SK-N-SH (cell line): Measurements from ENCODE around the gene POP4. TPM values are rescaled to one million over a fixed set of nuclear protein-coding genes. Genes with fewer than 3 reads are reported as not detected.

ENCODE experiments used
- CTCF ChIA-PET: fragments of 300-600, 350-600 bp; formaldehyde crosslinking; extraction: SDS; loops from one replicate; lab custom pipeline; 2021; lab: Yijun Ruan, JAX
- POLR2A ChIA-PET: fragments of 350-600 bp; sonication (Branson Sonifier 250); formaldehyde crosslinking; extraction: SDS; loops from one replicate; lab custom pipeline; 2020; ENCODE audit warnings: antibody characterized with exemption, inconsistent platforms; lab: Yijun Ruan, JAX
- DNase-seq: peaks from one replicate; pipeline ENCODE4 v3.0.0; 2012
- H2AFZ ChIP-seq: fragments of 200-600 bp; sonication (generic); 2 replicates; pipeline ENCODE4 v1.8.1; 2016; ENCODE audit warnings: antibody characterized with exemption, mild to moderate bottlenecking, low read depth
- H3F3A ChIP-seq: fragments of 200-600 bp; sonication (generic); replicated peaks from 2 replicates; pipeline ENCODE3; 2016; ENCODE audit warnings: antibody characterized with exemption, mild to moderate bottlenecking; ENCODE audit not compliant: insufficient read depth
- H3K27ac ChIP-seq, 2 experiments: fragments of 200-500 bp in 1 of 2; fragments of 200-600 bp in 1 of 2; sonication (Bioruptor generic) in 1 of 2; sonication (generic), shearing (Covaris generic) in 1 of 2; 2 replicates each; pipeline versions ENCODE4 v1.5.1 to v1.6.1; 2014 to 2016; ENCODE audit warnings: low read depth in 2 of 2, inconsistent platforms in 1 of 2, low read length in 1 of 2, mild to moderate bottlenecking in 1 of 2, mixed read lengths in 1 of 2
- H3K27me3 ChIP-seq: fragments of 200-600 bp; sonication (generic), shearing (Covaris generic); 2 replicates; pipeline ENCODE4 v1.6.1; 2016; ENCODE audit warnings: mixed run types; ENCODE audit not compliant: insufficient read depth
- H3K36me3 ChIP-seq, 2 experiments: fragments of 200-500 bp in 1 of 2; fragments of 200-600 bp in 1 of 2; sonication (Bioruptor generic) in 1 of 2; sonication (generic) in 1 of 2; replicated peaks in 1 of 2; 2 replicates each; pipeline versions ENCODE3 to v1.5.1; 2014 to 2016; ENCODE audit warnings: low read length in 1 of 2, mild to moderate bottlenecking in 1 of 2; ENCODE audit not compliant: insufficient read depth in 2 of 2, control insufficient read depth in 1 of 2
- H3K4me1 ChIP-seq, 2 experiments: fragments of 200-500 bp in 1 of 2; fragments of 200-600 bp in 1 of 2; sonication (Bioruptor generic) in 1 of 2; sonication (generic), shearing (Covaris generic) in 1 of 2; 2 replicates each; pipeline versions ENCODE4 v1.5.1 to v1.6.1; 2014 to 2016; ENCODE audit warnings: low read depth in 1 of 2, low read length in 1 of 2, mixed run types in 1 of 2; ENCODE audit not compliant: insufficient read depth in 2 of 2, control insufficient read depth in 1 of 2
- H3K4me2 ChIP-seq: fragments of 200-600 bp; sonication (generic), shearing (Covaris generic); 2 replicates; pipeline ENCODE4 v1.6.1; 2017; ENCODE audit warnings: mixed run types
- H3K4me3 ChIP-seq, 2 experiments: fragments of 200-500 bp in 1 of 2; fragments of 200-600 bp in 1 of 2; sonication (Bioruptor generic) in 1 of 2; sonication (generic), shearing (Covaris generic) in 1 of 2; 2 replicates each; pipeline versions ENCODE4 v1.5.1 to v1.8.1; 2014 to 2016; ENCODE audit warnings: low read depth in 2 of 2, inconsistent platforms in 1 of 2, low read length in 1 of 2, mild to moderate bottlenecking in 1 of 2, mixed read lengths in 1 of 2, moderate library complexity in 1 of 2
- H3K79me2 ChIP-seq: fragments of 200-600 bp; sonication (generic); 2 replicates; pipeline ENCODE4 v1.8.1; 2017; ENCODE audit warnings: mild to moderate bottlenecking; ENCODE audit not compliant: insufficient read depth
- H3K9ac ChIP-seq: fragments of 200-600 bp; sonication (generic); 2 replicates; pipeline ENCODE4 v1.6.1; 2017; ENCODE audit warnings: mixed run types
- H3K9me2 ChIP-seq: fragments of 200-600 bp; sonication (generic); 2 replicates; pipeline ENCODE4 v1.6.1; 2017; ENCODE audit warnings: mixed run types
- H3K9me3 ChIP-seq: fragments of 200-600 bp; sonication (generic); 2 replicates; pipeline ENCODE4 v1.6.1; 2017; ENCODE audit warnings: mixed run types, mild to moderate bottlenecking, moderate library complexity
- H4K20me1 ChIP-seq: fragments of 200-600 bp; sonication (generic); 2 replicates; pipeline ENCODE4 v1.6.1; 2017; ENCODE audit warnings: mild to moderate bottlenecking, mixed run types; ENCODE audit not compliant: insufficient read depth
- CHD2 ChIP-seq: fragments of 150-350 bp; IDR thresholded peaks from 2 replicates; pipeline ENCODE4 v1.6.1; 2018; ENCODE audit warnings: low read length; ENCODE audit not compliant: partially characterized antibody
- CTCF ChIP-seq: fragments of 200-600 bp; sonication (generic); IDR thresholded peaks from 2 replicates; pipeline ENCODE4 v1.6.1; 2017; ENCODE audit warnings: antibody characterized with exemption, mild to moderate bottlenecking, moderate library complexity
- EP300 ChIP-seq, 2 experiments: IDR thresholded peaks; 2 replicates each; pipeline versions ENCODE4 v1.4.0 to v1.6.1; 2012; ENCODE audit warnings: borderline replicate concordance in 1 of 2, low read depth in 1 of 2, low read length in 1 of 2
- EZH2phosphoT487 ChIP-seq: fragments of 200-600 bp; sonication (generic); IDR thresholded peaks from 2 replicates; pipeline ENCODE4 v1.6.1; 2017; ENCODE audit warnings: low read depth, mixed run types, mild to moderate bottlenecking, antibody characterized with exemption, moderate library complexity, borderline replicate concordance
- FOSL2 ChIP-seq: IDR thresholded peaks from 2 replicates; pipeline ENCODE4 v1.4.0; 2012; ENCODE audit warnings: low read depth, mild to moderate bottlenecking, moderate library complexity, borderline replicate concordance
- FOXM1 ChIP-seq: IDR thresholded peaks from 2 replicates; pipeline ENCODE4 v1.4.0; 2012; ENCODE audit warnings: low read depth, mild to moderate bottlenecking
- GABPA ChIP-seq: IDR thresholded peaks from 2 replicates; pipeline ENCODE4 v1.4.0; 2012; ENCODE audit warnings: low read depth, mild to moderate bottlenecking
- JUND ChIP-seq: IDR thresholded peaks from 2 replicates; pipeline ENCODE4 v1.4.0; 2012
- MAX ChIP-seq: IDR thresholded peaks from 2 replicates; pipeline ENCODE4 v1.4.0; 2012; ENCODE audit warnings: low read depth
- MEF2A ChIP-seq: IDR thresholded peaks from 2 replicates; pipeline ENCODE4 v1.4.0; 2012; ENCODE audit warnings: low read depth, borderline replicate concordance
- NFIC ChIP-seq: IDR thresholded peaks from 2 replicates; pipeline ENCODE4 v1.4.0; 2012; ENCODE audit warnings: borderline replicate concordance
- PBX3 ChIP-seq: IDR thresholded peaks from 2 replicates; pipeline ENCODE4; 2012
- RFX5 ChIP-seq: IDR thresholded peaks from 2 replicates; pipeline ENCODE4 v1.6.1; 2012; ENCODE audit warnings: mild to moderate bottlenecking, improper control_type of control experiment, low read length
- SIN3A ChIP-seq: IDR thresholded peaks from 2 replicates; pipeline ENCODE4 v1.6.1; 2012; ENCODE audit warnings: low read depth, mild to moderate bottlenecking, low read length, moderate library complexity, borderline replicate concordance
- SMC3 ChIP-seq: IDR thresholded peaks from 2 replicates; pipeline ENCODE4 v1.6.1; 2012; ENCODE audit warnings: low read depth, low read length, improper control_type of control experiment
- TAF1 ChIP-seq: IDR thresholded peaks from 2 replicates; pipeline ENCODE4 v1.6.1; 2012; ENCODE audit warnings: low read depth, mild to moderate bottlenecking, low read length, moderate library complexity, borderline replicate concordance
- USF2 ChIP-seq: fragments of 150-350 bp; IDR thresholded peaks from 2 replicates; pipeline ENCODE4 v1.6.1; 2017; ENCODE audit warnings: antibody characterized with exemption, low read length, low read depth, borderline replicate concordance
- YY1 ChIP-seq: IDR thresholded peaks from 2 replicates; pipeline ENCODE4 v1.4.0; 2012; ENCODE audit warnings: low read depth, mild to moderate bottlenecking
- WGBS: methylation state at CpG from one replicate; pipeline ENCODE4 v1.1.6; 2017; ENCODE audit warnings: low lambda C conversion rate; 5-methylcytosine and 5-hydroxymethylcytosine counted together
- polyA plus RNA-seq, 3 experiments: library from polyadenylated mRNA; depleted of rRNA; stranded (reverse); fragments of >200 nt; gene quantifications; 2 replicates each; pipeline ENCODE4 v1.2.3, GENCODE V29; 2012

Gene POP4
- polyA plus RNA-seq, 1 of the 3 experiments (the other 2 are of a cell fraction) = 75.4 TPM

- no peak overlapping the region for H3K4me2 ChIP-seq
- DNase-seq = no peak
- POLR2A ChIA-PET = no interaction called here
- no peaks in the 10 kb centered on the region for H3F3A ChIP-seq
- H3K9ac ChIP-seq = no peak overlapping the region
- no peaks in the 10 kb centered on the region for H3K4me1 ChIP-seq
- no peak overlapping the region for H3K27ac ChIP-seq
- no peaks in the 10 kb centered on the region for H3K36me3 ChIP-seq
- no peak overlapping the region for H2AFZ ChIP-seq
- TF ChIP-seq RFX5 = no peak
- no peak for TF ChIP-seq FOSL2
- TF ChIP-seq SMC3 = no peak
- TF ChIP-seq CTCF = no peak
- TF ChIP-seq SIN3A = no peak
- no peaks in the 10 kb centered on the region for H3K79me2 ChIP-seq
- no peaks in the 10 kb centered on the region for H3K9me2 ChIP-seq
- no peak overlapping the region for H3K4me3 ChIP-seq
- no peaks in the 10 kb centered on the region for H3K9me3 ChIP-seq
- CTCF ChIA-PET = interaction anchor here (1.0 kb wide), 1 partner anchor 33 kb away, joined by 3 read pairs; no protein-coding TSS in a partner anchor
- H4K20me1 ChIP-seq = no peaks in the 10 kb centered on the region
- peaks cover 21% of the 10 kb centered on the region for H3K27me3 ChIP-seq
- WGBS = 6% methylated on average over 5 of the region's 9 CpGs
These were observed 44.5 kb upstream of the POP4 start for GRCh38 chr19:29561601-29562000.

GRCh38 chr19:29562299-29563297, 43.5 kb upstream of the POP4 start:
- TF ChIP-seq YY1 (no peak), SIN3A (no peak), CHD2 (no peak), EZH2phosphoT487 (no peak), SMC3 (no peak), NFIC (no peak), FOXM1 (no peak), MEF2A (no peak), JUND (no peak), MAX (no peak), PBX3 (no peak), EP300 (IDR thresholded peaks at IDR 0.05; ENCODE audit: borderline replicate concordance in 1 of 2, low read depth in 1 of 2, low read length in 1 of 2) (no peak), USF2 (no peak), TAF1 (no peak), GABPA (no peak)
- ChIA-PET CTCF (interaction anchor here (0.8 kb wide), 1 partner anchor 35 kb away, joined by 3 read pairs; no protein-coding TSS in a partner anchor), POLR2A (no interaction called here)
- H3K4me3 ChIP-seq = no peak overlapping the region
- no peaks in the 10 kb centered on the region for H3K9me2 ChIP-seq
- H3K36me3 ChIP-seq = no peaks in the 10 kb centered on the region
- no peaks in the 10 kb centered on the region for H4K20me1 ChIP-seq
- peaks cover 23% of the 10 kb centered on the region for H3K27me3 ChIP-seq
- no peak overlapping the region for H3K27ac ChIP-seq
- WGBS = 9% methylated on average over 8 of the region's 16 CpGs
- H3K4me2 ChIP-seq = no peak overlapping the region
- H3K9me3 ChIP-seq = no peaks in the 10 kb centered on the region
- no peak overlapping the region for H3K9ac ChIP-seq
- no peaks in the 10 kb centered on the region for H3K4me1 ChIP-seq
- H3K79me2 ChIP-seq = no peaks in the 10 kb centered on the region
- no peaks in the 10 kb centered on the region for H3F3A ChIP-seq
- H2AFZ ChIP-seq = no peak overlapping the region
- no peak for DNase-seq
